Fibroblast of peridontal ligament (primary cell): ENCODE results near the gene KIF9.
"Not testable (repeated sequence)": the region's sequence is repeated elsewhere in the genome, so short reads cannot be mapped to it uniquely, and the experiment has no call there.

Experiments used
- DNase-seq: peaks from one replicate; pipeline ENCODE4 v3.0.0-alpha.2; 2010; ENCODE audit errors: extremely low read depth

KIF9 gene, protein sequence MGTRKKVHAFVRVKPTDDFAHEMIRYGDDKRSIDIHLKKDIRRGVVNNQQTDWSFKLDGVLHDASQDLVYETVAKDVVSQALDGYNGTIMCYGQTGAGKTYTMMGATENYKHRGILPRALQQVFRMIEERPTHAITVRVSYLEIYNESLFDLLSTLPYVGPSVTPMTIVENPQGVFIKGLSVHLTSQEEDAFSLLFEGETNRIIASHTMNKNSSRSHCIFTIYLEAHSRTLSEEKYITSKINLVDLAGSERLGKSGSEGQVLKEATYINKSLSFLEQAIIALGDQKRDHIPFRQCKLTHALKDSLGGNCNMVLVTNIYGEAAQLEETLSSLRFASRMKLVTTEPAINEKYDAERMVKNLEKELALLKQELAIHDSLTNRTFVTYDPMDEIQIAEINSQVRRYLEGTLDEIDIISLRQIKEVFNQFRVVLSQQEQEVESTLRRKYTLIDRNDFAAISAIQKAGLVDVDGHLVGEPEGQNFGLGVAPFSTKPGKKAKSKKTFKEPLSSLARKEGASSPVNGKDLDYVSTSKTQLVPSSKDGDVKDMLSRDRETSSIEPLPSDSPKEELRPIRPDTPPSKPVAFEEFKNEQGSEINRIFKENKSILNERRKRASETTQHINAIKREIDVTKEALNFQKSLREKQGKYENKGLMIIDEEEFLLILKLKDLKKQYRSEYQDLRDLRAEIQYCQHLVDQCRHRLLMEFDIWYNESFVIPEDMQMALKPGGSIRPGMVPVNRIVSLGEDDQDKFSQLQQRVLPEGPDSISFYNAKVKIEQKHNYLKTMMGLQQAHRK

DNA sequence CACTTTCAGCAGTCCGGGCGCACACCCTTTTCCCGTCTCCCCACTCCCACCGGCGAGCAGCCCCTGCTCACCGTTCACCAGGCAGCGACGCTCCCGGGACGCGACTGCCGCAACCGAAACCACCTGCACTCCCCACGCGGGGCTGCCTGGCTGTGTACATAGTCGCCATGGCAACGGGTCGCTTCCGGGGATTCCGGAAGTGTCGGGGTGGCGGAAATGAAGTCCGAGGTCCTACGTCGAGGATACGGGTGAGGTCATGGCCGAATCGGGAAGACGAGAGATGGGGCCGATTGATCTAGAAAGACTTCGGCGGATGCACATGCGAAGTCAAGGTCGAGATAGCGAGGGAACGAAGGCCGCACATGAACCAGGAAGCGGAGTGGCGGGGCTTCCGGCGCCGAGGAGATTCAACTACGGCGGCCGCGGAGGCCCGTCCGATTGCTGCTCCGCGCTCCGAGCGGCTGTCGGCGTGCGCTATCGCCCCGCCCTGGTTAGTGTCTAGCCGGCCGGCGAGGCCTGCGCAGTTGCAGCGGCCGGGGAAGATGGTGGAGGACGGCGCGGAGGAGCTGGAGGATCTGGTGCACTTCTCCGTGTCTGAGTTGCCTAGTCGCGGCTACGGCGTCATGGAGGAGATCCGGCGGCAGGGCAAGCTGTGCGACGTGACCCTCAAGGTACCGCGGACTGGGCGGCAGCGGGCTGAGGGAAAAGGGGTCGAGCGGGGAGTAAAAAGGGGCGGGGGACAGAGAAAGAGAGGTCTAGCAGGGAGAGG is at the start of gene KIF9, which contains the start of gene KLHL18:
Gene KIF9 (minus strand): TSS at position 376 of the 769 bp plus-strand sequence. CDS start 5,425 bp downstream, outside the sequence.
Gene KLHL18 (plus strand): TSS at position 521 of the 769 bp plus-strand sequence. CDS start 22 bp downstream, at position 543.
- DNase-seq: peak; percentile 94

DNA sequence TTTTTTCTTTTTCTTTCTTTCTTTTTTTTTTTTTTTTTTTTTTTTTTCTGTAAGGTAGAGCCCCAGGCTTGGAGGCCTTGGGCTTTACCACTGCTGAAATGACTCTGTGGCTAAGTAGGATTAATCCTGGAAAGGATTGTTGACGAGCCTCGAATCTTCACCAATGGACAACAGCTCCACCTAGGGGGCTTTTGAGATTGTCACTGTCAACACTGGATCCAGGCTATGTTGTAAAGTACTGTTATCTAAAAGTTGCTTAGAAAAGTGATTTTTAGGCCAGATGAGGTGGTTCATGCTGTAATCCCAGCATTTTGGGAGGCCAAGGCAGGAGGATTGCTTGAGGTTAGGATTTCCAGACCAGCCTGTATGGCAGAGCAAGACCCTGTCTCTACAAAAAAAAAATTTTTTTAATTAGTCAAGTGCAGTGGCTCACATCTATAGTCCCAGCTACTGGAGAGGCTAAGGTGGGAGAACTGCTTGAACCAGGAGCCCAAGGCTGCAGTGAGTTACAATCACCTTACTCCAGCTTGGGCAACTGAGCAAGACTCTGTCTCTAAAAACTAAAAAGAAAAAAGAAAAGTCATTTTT is 41.8 kb upstream of the KIF9 start:
- DNase-seq: peak; percentile 91

DNA sequence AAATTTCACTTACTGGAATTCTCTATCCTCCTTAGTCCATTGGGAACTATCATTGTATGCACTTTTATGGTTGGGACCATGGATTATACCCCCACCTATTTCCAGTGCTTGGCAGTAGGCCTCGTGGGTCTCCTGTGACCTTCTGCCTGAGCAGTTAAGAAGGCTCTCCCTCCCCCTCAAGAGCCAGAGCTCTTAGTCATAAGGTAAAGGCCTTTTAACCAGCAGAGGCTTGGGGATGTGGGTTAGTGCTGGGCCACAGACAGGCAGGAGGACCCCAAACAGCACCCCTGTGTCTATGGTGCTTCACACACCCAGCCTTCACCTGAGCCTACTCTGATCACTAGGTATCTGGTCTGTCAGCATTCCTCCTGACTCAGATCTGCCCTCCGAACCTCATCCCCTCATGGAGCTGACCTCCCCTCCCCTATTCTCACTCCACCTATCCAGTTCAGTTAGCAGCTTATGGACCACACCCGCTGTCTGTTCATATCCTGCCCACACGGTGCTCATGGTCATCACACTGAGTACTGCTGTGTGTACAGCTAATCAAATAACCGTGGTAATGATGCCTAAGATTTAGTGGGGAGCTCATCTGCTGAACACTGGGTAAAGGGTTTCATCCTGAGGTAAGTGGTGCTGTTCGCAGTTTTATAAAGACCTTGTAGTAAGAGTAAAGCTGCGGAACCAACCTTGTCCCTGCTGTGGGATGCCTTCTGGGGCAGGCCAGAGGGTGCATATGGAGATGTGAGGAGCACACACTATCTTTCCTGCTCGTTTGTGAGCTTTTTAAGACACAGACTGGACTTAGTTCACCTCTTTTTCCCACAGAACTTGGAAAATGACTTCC is 41.1 kb upstream of the KIF9 start:
- DNase-seq: no peak

DNA sequence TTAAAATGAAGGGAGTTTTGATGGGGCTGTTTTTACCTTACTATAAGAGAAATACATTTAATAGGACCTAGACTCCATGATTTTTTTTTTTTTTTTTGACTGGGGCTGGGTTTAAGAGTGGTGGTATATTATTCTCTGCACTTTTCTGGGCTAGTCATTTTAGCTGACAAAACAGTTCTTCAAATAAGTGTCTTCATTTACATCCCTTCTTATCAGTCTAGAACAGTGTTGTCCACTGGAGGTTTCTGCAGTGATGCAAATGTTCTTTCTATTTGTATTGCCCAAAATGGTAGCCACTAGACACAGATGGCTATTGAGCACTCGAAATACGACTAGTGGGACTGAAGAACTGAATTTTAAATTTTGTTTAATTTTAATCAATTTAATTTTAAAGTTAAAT is 37.4 kb upstream of the KIF9 start:
- DNase-seq: no peak

- peak; percentile 23 for DNase-seq
Observed at GRCh38 chr3:47318916-47319315, 36.3 kb upstream of the KIF9 start.

DNA sequence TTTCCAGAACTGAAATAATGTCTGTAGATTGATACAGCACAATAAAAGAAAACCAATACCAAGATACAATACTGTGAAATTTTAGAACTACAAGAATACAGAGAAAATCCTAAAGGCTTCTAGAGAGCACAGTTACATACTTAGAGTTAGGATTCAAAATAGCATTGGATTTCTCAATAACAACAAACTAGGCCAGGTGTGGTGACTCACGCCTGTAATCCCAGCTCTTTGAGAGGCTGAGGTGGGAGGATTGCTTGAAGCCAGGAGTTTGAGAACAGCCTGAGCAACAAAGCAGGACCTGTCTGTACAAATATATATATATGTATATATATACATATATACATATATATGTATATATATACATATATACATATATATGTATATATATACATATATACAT is 33.6 kb upstream of the KIF9 start:
- not testable (repeated sequence) for DNase-seq

DNA sequence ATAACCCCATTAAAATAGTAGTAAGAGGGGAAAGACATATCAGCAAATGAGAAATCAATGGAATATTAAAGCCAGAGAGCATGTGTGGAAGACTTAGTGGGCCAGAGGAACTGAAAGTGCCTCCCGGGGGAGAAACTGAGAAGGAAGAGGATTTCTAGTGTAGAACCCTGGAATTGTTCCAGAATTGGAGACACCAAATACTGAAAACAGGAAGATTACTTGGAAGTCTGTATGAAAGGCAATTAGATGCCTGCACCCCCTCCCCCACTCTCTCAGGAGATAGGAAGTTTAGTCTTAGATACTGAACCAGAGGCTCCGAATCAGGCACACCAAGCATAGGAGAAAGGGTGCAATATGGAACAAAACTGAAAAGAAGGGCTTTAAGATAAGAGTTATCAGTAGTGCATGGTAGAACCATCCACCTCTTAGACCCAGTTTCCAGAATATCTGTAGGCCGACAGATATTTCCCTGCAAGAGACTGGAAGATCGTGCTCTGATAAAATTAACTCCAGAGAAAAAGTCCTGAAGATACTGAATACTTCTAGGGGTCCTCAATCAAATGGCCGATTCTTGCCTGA is 32.6 kb upstream of the KIF9 start:
- DNase-seq: peak; percentile 27

GRCh38 chr3:47314056-47314764 is 31.6 kb upstream of the KIF9 start:
- no peak for DNase-seq

GRCh38 chr3:47313341-47314055 is 30.9 kb upstream of the KIF9 start:
- no peak for DNase-seq

DNA sequence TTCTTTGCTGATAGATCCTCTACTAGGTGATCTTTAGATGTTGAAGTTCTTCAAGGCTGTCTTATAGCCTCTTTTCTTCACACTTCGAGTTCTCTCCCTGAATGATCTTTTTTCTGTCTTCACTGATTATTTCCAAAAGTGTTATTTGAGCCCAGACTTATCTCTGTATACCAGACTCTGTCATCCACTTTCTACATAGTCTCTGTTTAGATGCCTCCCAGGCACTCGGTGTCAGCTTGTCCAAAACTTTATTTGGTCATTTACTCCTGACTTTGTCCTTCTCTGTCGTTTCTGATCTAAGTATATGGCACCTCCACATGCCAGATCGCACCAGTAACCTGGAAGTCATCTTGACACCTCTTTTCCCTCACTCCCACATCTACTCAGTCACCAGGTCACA is 27.8 kb upstream of the KIF9 start:
- no peak for DNase-seq

DNA sequence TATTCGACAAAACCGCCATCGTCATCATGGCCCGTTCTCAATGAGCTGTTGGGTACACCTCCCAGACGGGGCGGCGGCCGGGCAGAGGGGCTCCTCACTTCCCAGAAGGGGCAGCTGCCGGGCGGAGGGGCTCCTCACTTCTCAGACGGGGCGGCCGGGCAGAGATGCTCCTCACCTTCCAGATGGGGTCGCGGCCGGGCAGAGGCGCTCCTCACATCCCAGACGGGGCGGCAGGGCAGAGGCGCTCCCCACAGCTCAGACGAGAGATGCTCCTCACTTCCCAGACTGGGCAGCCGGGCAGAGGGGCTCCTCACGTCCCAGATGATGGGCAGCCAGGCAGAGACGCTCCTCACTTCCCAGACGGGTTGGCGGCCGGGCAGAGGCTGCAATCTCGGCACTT is 26.6 kb upstream of the KIF9 start:
- DNase-seq: not testable (repeated sequence)

- no peak for DNase-seq
Observed at GRCh38 chr3:47306022-47306421, 23.4 kb upstream of the KIF9 start.

DNA sequence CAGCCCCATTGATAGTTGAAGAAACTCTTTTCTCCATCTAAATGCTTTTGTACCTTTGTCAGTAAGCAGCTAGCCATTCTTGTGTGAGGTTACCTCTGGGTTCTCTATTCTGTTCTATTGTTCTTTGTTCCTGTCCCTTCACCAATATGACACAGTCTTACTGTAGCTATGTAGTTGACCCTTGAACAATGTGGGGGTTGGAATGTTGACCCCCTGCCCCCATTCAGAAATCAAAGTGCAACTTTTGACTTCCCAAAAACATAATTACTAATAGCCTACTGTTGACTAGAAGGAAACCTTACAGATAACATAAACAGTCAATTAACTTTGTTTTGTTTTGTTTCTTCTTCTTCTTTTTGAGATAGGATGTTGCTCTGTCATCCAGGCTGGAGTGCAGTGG is 18.9 kb upstream of the KIF9 start:
- DNase-seq: no peak

DNA sequence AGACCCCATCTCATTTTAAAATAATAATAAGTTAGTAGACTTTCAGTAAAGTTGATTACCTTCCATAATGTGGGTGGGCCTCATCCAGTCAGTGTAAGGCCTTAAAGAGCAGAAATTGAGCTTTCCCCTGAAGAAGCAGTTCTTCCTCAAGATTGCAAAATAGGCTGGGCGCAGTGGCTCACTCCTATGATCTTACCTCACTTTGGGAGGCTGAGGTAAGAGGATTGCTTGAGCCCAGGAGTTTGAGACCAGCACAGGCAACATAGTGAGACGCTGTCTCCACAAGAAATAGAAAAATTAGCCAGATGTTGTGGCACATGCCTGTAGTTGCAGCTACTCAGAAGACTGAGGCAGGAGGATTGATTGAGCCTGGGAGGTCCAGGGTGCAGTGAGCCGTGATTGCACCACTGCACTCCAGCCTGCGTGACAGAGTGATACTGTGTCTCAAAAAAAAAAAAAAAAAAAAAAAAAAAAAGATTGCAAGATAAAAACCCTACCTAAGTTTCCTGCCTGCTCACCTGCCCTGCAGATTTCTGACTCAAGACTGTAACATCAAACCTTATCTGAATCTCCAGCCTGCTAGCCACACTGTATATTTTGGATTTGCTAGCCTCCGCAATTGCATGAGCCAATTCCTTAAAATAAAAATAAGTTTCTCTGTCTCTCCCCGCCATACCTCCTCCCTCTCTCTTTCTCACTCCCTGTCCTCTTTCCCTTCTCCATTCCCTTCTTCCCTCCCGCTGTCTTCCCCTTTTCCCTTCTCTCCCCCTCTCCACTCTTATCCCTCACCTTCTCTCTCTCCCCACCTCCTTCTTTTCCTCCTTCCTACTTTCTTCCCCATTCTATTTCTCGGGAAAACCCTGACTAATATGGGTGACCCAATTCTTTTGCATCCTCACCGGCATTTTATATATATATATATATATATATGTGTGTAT is 17.1 kb upstream of the KIF9 start:
- DNase-seq: no peak

- no peak for DNase-seq
Observed at GRCh38 chr3:47298439-47298838, 15.8 kb upstream of the KIF9 start.

GRCh38 chr3:47296562-47297302 is 14.1 kb upstream of the KIF9 start:
- no peak for DNase-seq

DNA sequence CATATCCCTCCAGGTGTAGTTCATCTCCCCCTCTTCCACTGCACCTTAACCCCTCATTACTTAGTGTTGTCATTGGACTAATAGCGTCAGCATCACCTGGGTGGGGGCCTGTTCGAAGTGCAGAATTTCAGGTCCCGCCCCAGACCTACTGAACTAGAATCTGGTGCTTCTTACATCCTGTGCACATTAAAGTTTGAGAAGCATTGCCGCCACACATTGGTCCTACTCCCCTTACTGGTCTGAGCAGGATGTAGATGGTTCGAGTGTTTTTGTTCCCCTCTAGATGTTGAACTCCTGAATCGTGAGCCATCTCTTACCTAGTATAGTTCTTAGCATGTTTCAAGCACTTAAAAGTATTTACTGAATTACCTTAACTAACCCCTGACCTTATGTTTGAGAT is 13.4 kb upstream of the KIF9 start:
- DNase-seq: no peak
